SK-N-SH treated with all-trans-retinoic acid at 6 μM for 48 hours (cell line): ENCODE data around the gene PLA2G15.

Experiments
- ARNTL ChIP-seq: fragments of 450-650 bp; formaldehyde crosslinking; IDR thresholded peaks from 2 replicates; pipeline ENCODE4 v1.5.0; 2020; ENCODE audit warnings: low read depth, mild to moderate bottlenecking, moderate library complexity, borderline replicate concordance
- CREB5 ChIP-seq: fragments of 250-450 bp; sonication (Bioruptor Pico); IDR thresholded peaks from 2 replicates; pipeline ENCODE4 v1.5.1; 2020; ENCODE audit warnings: low read depth, mild to moderate bottlenecking, moderate library complexity
- CSRNP3 ChIP-seq: fragments of 250-450 bp; sonication (Bioruptor Pico); IDR thresholded peaks from 2 replicates; pipeline ENCODE4 v1.5.1; 2021; ENCODE audit warnings: mild to moderate bottlenecking, moderate library complexity
- ESRRG ChIP-seq: fragments of 250-450 bp; sonication (Bioruptor Pico); IDR thresholded peaks from 2 replicates; pipeline ENCODE4 v1.6.1; 2021; ENCODE audit warnings: mild to moderate bottlenecking
- GLIS3 ChIP-seq: fragments of 250-450 bp; sonication (Bioruptor Pico); IDR thresholded peaks from 2 replicates; pipeline ENCODE4 v1.5.0; 2020; ENCODE audit warnings: mild to moderate bottlenecking, moderate library complexity
- PATZ1 ChIP-seq: fragments of 250-450 bp; sonication (Bioruptor Pico); IDR thresholded peaks from 2 replicates; pipeline ENCODE4 v1.8.0; 2020; ENCODE audit warnings: mild to moderate bottlenecking, moderate library complexity, borderline replicate concordance
- PPARA ChIP-seq: fragments of 250-450 bp; sonication (Bioruptor Pico); IDR thresholded peaks from 2 replicates; pipeline ENCODE4 v1.5.0; 2020; ENCODE audit warnings: mild to moderate bottlenecking, borderline replicate concordance
- RARB ChIP-seq: fragments of 250-450 bp; sonication (Bioruptor Pico); IDR thresholded peaks from 2 replicates; pipeline ENCODE4 v1.8.0; 2021; ENCODE audit warnings: mild to moderate bottlenecking, moderate library complexity
- TOX ChIP-seq: fragments of 250-450 bp; sonication (Bioruptor Pico); IDR thresholded peaks from 2 replicates; pipeline ENCODE4 v1.8.0; 2021; ENCODE audit warnings: mild to moderate bottlenecking, moderate library complexity, borderline replicate concordance
- ZFP3 ChIP-seq: fragments of 250-450 bp; sonication (Bioruptor Pico); IDR thresholded peaks from 2 replicates; pipeline ENCODE4 v1.5.0; 2020; ENCODE audit warnings: mild to moderate bottlenecking, moderate library complexity

- TF ChIP-seq ARNTL, result no peak
- TF ChIP-seq PPARA (CRISPR knock-in tag), result no peak
- TF ChIP-seq GLIS3 (CRISPR knock-in tag), result no peak
- no peak for TF ChIP-seq CSRNP3 (CRISPR knock-in tag)
- TF ChIP-seq ESRRG (CRISPR knock-in tag), result no peak
- no peak for TF ChIP-seq PATZ1 (CRISPR knock-in tag)
- no peak for TF ChIP-seq ZFP3 (CRISPR knock-in tag)
- no peak for TF ChIP-seq CREB5 (CRISPR knock-in tag)
- no peak for TF ChIP-seq TOX (CRISPR knock-in tag)
- TF ChIP-seq RARB (CRISPR knock-in tag), result no peak
Measured at GRCh38 chr16:68214726-68215125, 30.4 kb upstream of the PLA2G15 start.
